Measurements from ENCODE around the gene CRYBG2.
"Not testable (repeated sequence)": the region's sequence is repeated elsewhere in the genome, so short reads cannot be mapped to it uniquely, and the experiment has no call there.

Gene CRYBG2

DNA sequence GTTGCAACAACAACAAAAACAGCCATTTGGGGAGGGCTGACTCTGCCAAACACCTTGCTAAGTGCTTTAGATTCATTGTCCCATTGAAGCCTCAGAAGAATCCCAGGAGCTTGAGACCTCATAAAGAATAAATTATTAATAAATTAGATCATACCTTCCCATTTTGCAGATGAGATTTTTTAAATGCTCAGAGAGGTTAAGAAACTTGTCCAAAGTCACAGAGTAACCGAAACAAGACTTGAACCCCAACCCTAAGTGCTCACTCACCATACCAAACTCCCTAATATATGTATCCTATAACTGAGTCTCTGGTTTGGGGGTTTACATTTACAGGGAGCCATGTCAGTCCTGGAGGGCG lies 3.6 kb downstream of the CRYBG2 start:
- no peak for DNase-seq

DNA sequence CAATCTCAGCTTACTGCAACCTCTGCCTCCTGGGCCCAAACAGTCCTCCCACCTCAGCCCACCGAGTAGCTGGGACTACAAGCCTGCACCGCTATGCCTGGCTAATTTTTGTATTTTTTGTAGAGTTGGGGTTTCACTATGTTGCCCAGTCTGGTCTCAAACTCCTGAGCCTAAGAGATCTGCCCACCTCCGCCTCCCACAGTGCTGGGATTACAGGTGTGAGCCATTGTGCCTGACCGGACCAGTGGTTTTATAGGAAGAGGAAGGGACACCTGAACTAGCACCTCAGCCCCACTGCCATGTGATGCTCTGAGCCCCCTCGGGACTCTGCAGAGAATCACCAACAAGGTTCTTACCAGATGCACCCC lies 4.1 kb downstream of the CRYBG2 start:
- no peak for DNase-seq

DNA sequence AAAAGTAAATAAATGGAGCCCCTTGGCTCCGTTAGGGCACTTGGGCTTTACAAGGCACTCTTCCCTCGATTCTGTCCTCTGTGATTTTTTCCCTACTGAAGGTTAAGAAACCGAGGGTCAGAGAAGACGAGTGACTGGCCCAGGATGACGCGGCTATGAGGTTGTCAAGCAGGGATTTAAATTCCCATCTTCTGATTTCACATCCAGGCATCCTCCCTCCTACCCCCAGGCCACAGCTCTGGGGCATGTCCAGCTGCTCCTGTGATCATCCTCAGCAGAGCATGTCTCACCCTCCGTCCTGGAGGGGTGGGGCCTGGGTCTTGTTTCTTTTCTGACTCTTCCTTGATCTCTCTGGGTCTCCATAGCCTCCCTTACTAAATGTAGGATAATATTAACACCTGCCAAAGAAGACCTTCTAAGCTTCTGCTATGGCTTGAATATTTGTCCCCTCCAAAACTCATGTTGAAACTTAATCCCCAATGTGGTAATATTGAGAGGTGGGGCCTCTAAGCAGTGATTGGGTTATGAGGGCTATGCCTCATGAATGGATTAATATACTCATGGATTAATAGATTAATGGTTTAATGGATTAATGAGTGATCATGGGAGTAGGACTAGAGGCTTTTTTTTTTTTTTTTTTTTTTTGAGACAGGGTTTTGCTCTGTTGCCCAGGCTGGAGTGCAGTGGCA lies 4.6 kb downstream of the CRYBG2 start:
- DNase-seq, result no peak

DNA sequence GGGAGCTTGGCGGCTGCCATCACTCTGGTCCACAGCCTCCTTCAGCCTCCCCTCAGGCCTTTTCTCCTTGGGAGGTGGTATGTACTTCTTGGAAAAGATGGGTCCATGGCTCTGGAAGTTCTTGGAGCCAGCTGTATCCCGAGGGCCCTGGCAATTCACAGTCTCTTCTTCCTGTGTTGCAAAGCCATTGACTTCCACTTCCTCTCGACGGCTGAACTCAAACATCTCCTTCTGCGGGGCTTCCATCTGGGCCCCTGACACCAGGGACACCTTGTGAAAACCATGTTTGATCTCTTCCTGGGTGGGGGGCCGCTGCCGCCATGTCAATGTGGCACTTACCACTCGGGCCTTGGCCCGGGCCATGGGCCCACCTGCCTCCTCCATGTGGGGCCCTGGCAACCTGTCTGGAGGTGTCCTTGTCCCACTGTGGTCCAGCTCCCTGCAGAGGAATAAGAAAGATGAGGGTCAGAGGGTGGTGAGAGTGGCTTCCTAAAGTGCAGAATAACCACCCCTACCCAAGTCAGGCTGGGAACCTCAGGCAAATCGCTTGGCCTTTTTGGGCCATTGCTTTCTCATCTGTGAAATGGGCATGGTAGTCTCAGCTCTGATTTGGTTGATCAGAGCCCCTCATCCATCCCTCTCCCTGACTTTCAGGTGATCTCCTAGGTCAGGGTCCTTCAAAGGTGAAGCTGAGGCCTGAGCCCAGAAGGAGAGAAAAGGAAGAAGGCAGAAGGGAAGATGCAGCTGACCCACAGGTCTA lies 7.5 kb downstream of the CRYBG2 start:
- DNase-seq, result no peak

DNA sequence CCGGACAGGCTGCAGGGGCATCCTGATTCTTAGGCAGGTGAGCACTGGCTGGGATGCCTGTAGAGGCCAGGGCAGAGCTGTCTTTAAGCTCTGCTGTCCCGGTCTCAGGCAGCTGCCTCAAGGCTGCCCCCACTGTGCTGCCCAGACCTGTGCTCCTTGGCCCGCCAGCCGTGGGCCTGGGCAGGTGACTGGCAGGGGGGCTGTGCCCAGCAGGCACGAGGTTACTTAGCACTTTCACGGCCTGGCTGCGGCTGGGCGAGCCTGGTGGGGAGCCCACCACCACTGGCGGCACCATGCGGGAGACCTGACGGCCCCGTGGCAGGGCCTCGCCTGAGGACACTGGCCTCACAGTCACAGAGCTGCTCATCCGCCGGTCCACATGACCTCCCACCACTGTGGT lies 8.2 kb downstream of the CRYBG2 start:
- DNase-seq, result no peak

DNA sequence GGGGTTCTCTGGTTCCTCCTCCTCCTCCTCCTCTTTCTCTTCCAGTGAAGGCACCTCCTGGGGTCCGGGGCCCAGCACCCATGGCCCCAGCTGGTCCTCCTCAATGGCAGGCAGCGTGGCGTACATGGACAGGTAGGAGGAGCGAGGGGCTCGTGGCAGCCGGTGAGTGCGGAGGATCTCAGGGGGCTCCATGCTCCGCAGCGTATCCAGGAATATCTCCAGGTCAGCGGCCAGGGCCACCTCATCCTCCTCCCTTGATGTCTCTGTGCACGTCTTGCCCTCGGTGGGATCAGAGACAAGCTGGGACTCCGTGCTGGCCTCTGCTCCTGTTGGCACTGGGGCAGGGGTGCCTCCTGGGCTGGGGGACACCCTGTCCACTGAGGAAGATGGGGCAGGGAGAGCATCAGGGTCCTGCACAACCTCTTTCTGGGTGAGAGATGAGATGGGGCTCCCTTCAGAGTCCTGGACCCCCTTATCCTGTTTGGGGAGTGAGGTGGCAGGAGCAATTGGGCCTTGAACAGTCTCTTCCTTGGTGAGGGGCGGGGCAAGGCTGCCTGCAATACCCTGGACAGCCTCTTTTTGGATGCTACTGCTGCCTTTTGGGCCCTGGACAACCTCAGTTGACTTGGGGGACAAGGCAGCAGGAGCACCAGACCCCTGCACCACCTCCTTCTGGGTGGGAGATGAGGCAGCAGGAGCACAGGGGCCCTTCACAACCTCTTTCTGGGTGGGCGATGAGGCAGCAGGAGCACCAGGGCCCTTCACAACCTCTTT lies 9.6 kb downstream of the CRYBG2 start:
- no peak for DNase-seq

DNA sequence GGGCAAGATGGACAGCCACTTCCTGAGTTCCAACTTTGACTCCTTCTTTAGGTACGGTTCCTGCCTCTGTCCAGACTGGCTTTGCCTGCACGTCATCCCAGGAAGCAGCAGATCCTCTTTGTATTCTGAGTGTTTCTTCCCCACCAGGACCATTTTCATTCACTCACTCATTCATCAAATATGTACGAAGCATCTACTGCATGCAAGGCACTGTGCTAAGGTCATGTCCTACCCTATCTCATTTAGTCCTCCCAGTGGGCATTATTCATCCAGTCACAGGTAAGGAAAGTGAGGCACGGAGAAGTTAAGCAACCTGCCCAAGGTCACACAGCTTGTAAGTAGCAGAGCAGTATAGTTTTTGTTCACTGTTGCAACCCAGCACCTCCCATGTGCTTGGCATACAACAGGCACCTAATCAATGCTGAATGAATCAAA lies 13.9 kb downstream of the CRYBG2 start:
- DNase-seq, result no peak

DNA sequence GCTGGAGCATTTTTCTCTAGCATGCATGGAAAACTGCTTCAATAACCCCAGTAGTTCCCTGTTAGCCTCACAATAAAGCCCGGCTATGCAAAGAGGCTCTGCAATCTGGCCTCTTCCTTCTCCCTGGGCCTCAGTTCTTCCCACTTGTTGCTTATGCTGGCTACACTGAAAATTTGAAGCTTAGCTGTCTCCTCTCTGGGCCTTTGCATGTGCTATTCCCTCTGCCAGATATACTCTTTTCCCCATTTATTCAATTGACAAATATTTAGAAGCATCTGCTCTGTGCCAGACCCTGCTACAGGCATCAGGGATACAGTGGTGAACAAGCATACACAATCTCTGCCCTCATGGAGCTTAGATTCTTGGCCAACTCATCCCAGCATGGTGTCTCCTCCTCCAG lies 15.3 kb downstream of the CRYBG2 start:
- DNase-seq, result no peak

DNA sequence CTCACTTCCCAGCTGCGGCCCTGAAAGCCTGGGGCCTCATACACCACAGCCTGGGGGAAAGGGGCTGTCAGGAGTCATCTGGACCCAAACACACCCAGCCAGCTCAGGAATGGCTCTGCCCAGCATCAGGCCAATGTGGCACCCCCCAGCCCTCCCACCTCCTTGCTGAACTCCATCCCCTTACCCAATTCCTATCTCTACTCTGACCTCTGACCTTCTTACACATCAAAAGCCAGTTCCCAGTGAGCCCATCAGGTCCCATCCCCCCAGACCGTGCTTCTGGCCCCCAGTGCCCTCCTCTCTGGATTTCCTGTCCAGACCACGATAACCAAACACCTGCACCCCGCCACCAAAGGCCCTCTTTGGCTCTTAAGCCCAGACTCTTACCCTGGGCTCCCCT lies 16.3 kb downstream of the CRYBG2 start:
- DNase-seq, result no peak

DNA sequence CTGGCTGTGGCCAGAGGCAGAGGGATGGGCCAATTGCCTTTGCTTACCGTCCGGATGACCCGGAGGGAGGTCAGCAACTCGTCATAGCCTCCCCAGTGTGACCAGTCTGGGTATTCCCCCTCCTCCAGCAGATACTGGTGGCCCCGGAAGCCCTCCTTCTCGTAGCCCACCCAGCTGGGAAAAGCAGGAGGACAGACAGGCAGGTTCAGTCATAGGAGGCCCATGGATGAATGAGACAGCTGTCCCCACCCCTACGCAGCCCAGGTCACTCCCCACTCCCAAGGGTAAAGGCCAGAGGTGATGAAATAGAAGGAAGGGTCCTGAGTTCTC lies 16.8 kb downstream of the CRYBG2 start:
- DNase-seq, result no peak

DNA sequence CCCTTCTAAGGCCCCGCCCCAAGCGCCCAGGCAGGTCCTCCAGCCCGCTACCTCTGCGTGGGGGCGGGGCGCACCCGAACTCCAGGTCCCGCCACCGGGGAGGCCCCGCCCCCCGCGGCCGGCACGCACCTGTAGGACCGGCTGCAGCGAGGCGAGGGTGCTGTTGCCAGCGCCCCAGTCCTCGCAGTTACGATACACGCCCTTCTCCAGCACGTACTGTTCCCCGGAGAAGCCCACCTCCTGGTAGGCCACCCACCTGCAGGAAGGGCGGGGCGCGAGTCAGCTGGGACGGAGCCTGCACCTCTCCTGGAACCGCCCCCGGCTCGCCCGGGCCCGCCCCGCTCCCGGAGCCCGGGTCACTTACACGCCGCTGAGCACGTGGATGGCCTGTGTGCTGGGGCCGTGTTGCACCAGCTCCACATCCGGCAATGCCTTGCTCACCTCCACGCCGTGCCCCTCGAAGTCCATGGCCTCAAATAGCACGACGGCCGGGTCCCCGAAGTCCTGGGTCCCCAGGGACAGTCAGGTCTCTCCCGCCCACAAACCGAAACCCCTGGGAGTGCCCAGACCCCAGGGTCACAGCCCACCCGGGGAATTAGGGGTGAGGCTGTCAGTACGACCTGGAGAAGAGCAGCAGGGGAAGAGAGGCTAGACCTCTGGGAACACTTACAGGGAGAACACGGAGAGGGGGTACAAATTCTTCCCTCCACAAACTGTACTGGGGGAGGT lies 17.3 kb downstream of the CRYBG2 start:
- no peak for DNase-seq

DNA sequence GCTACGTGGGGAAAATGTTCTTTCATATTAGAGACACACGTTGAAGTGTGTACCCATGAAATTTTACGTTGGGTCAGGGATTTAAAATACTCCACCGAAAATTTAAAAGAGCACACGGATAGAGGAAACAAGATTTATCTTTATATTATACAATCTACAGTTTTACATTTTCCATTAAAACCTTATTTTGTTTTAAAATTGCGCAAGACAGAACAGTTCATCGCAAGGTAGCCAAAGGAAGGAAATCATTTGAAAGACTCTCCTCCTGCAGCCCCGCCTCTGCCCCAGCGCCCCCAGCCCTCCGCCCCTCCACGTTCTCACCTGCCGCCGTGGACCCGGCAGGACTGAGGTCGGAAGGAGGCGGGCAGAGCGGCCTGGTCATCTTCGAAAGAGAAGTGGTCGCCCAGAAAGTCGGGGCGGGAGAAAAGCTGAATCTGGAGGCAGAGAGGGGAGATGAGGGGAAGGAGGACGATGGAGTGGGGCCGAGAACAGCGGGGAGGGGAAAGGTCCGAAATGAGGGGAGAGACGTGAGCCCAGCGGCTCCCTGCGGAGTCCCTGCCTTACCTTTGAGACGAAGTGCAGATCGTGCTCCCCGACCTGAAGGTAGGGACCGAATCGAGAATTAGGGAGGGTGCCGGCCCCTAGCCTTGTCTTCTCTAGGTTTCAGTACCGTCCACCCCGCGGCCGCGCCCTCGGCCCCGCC lies 18.0 kb downstream of the CRYBG2 start:
- no peak for DNase-seq

DNA sequence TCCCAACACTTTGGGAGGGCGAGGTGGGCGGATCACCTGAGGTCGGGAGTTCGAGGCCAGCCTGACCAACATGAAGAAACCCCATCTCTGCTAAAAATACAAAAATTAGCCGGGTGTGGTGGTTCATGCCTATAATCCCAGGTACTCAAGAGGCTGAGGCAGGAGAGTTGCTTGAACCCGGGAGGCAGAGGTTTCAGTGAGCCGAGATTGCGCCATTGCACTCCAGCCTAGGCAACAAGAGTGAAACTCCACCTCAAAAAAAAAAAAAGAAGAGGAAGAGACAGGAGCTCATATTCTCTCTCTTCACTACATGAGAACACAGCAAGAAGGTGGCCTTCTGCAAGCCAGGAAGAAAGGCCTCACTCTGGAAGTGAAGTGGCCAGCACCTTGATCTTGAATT lies 20.6 kb downstream of the CRYBG2 start:
- DNase-seq, result not testable (repeated sequence)

DNA sequence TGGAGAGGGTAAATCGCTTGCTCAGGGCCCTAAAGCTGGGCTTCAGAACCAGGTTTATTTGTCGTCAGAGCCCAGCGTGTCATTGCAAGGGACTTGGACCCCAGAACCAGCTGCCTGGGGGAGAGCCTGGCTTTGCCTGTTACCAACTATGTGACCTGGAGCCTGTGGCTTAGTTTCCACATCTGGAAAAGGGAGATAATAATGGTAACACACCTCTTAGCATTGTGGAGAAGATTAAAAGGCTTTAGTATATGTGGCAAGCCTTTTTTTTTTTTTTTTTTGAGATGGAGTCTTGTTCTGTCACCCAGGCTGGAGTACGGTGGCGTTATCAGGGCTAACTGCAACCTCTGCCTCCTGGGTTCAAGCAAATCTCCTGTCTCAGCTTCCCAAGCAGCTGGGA lies 23.7 kb downstream of the CRYBG2 start:
- DNase-seq, result no peak

DNA sequence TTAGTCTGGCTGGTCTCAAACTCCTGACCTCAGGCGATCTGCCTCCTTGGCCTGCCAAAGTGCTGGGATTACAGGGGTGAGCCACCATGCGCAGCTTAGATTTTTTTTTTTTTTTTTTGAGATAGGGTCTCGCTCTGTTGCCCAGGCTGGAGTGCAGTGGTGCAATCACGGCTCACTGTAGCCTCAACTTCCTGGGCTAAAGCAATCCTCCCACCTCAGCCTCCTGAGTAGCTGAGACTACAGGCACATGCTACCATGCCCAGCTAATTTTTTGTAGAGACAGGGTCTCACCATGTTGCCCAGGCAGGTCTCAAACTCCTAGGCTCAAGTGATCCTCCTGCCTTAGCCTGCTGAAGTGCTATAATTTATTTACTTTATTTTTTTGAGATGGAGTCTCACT lies 24.6 kb downstream of the CRYBG2 start:
- not testable (repeated sequence) for DNase-seq

DNA sequence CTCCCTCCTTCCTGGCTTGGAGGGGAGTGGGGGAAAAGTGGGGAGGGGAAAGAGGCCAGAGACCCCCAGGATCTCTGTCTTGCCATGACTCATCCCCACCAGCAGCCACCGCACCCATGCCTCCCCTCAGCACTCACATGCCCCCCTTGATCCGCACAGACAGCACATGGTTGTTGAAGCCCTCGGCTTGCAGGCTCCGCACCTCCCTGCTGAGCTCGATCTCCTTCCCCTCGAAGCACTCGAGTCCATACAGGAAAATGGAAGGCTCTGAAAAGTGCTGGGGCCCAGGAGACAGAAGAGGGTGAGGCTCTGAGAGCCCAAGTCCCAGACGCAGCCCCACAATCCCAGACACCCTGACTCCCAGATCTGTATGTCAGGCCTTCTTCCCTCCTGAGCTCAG lies 25.3 kb downstream of the CRYBG2 start:
- no peak for DNase-seq

DNA sequence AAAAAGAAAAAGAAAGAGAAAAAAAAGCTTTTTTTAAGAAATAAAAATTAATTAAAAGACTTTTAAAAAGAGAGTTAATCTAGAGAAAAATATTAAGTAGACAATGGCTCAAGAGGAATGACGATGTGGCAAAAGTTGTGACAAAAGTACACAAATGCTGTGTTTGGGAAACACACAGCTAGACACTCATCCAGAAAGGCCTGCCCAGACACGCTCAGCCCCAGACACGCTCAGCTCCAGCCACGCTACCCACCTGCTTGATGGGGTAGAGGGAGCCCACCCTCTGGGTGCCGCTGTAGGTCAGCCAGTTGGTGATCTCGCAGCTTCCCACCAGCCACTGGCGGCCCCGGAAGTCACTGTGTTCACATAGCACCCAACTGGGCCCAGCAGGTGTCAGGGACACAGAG lies 26.0 kb downstream of the CRYBG2 start:
- DNase-seq, result no peak

DNA sequence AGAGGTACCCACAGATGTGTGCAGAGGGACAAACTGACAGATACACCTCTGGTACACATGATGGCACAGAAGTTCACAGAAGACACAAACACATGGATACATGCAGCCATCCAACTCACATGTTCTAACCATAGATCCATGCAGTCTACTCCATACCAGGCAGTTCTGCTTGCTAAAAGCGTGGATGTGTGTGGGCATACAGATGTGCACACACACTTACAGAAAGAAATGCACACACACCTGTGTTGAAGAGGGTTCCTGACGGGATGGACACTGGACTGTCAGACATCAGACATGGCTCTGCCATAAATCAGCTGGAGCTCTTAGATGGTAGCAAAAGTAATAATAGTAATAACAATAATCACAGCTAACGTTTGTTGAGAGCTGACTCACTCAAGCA lies 29.4 kb downstream of the CRYBG2 start:
- DNase-seq, result no peak

DNA sequence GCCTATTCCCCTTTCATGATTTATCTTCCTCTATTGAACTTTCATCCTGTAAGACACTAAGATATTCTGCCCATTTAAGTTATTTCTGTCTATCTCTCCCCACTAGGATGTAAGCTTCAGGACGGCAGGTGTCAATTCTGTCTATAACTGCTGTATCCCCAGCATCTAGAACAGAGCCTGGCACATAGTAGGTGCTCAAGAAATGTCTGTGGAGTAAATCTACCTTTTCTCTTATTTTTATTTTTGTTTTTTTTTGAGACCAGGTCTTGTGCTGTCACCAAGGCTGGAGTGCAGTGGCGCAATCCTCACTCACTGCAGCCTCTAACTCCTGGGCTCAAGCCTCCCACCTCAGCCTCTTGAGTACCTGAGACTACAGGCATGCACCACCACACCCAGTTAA lies 30.5 kb downstream of the CRYBG2 start:
- DNase-seq, result no peak

DNA sequence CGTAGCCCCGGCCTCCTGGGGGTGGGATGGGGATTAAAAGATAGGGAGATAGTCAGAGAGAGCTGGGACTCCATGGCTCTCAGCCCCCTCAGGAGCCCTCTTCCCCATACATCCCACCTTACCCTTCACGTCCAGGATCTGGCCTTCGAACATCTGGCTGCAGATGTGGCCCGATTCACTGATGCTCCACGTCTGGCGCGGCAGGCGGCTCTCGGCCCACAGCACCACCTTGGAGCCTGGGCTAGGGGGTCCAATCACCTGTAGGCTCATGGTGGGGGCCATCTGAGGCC lies 31.9 kb downstream of the CRYBG2 start:
- no peak for DNase-seq

DNA sequence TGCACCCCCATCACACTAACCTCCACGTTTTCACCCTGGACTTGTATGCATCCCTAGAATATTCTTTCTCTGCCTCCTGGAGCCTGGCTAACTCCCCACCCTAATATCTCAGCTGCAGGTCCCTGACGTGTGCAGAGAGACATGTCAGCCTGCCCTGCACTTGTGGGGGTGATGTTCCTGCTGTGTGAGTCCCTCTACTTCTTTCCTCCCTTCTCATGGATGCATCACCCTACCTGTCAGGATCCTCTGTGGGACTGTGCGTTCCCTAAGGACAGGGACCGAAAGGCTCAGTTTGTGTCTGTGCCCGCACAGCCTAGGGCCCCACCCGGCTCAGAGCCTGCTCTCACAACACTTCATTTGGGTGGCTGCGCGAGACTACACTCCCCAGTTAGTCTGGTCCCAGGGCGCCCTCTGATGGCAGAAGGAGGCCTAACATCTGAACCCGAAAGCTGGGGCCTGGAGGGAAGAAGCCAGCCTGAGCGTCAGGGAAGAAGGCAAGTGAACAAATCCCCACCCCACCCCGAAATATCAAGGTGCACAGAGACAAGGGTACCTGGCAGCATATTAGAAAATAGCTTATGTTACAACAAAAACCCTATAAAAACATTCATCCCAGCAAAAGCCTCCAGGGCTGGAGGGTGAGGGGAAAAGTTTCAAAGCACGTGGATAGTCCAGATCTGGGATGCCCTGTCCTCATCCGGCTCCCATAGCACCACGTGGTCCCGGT lies 32.5 kb downstream of the CRYBG2 start:
- peak; percentile 91 for DNase-seq

DNA sequence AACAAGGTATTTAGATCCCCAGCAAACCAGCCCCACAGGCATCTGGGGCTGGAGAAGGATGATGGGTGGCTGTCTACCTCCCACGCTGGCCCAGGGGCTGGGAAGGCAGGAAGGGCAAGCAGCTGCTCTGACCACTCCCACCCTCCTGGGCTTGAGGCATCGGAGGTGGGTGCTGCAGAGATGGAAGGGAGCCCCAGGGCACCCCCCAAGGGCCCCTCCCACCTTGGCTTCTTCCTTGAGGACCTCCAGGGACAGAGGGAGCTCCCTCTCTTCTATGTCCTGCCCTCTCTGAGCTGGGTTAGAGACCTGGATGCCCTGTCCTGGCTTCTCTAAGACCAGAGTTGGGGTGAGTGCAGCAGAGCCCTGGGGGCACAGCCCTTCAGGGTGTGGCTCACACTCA lies 33.0 kb downstream of the CRYBG2 start:
- no peak for DNase-seq
